IPS-18c (cell line): ENCODE measurements around the gene SLC13A1.

ENCODE experiments used
- H3K4me3 ChIP-seq: 2 replicates; pipeline ENCODE4 v1.7.0; 2013; ENCODE audit warnings: low read depth, mild to moderate bottlenecking, low read length, moderate library complexity; ENCODE audit not compliant: insufficient read depth
- H3K9me3 ChIP-seq: one replicate; pipeline ENCODE4 v1.6.1; 2013; ENCODE audit warnings: mild to moderate bottlenecking, low read length, moderate library complexity; ENCODE audit not compliant: control insufficient read depth, insufficient read depth

The SLC13A1 gene

DNA sequence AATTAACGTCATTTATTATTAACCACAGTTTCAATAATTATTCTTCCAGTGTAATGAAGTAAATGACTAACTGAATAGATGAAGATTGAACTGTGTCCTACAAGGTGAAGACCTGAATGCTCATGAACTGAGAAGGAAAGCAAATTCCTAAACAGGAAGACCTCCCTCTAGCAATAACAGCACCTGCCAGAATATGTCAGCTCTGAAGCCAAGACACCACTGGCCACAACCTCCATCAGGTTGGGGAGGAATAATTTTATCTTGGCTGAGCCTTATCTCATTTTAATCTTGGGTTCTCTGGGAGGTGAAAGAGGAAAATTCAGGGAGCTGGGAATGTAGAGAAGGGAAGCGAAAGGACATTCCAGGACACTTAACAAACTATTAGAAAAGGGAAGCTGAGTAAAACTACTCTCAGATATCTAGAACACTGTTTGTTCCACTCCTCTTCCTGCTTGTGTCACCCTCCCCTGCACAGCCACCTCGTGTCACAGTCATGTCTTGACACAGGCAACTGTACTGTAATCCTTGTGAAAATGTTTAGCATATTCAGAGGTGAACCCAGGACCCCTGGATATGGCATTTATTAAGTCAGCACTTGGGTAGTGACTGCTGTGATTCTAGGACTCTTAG is 4.6 kb upstream of the SLC13A1 start:
- Histone ChIP-seq H3K4me3 (no peak overlapping the region), H3K9me3 (no peaks in the 10 kb centered on the region)

DNA sequence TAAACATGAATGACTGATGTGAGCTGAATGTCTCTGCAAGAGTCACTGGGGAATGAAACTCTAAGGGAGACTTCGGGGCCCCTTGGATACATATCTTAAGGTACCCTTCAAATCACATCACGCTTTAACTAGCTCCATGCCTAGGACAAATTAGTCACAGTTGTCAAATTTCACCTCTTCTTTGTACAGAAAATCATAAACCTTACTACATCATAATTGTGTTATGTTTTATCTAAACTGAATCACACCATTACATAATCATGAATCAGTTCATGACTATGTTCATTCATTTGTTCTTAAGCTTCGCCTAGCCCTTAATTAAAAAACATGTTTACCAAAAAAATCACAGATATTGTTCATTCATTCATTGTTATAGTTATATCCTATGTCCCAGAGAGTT is 2.1 kb upstream of the SLC13A1 start:
- no peak overlapping the region for H3K4me3 ChIP-seq

DNA sequence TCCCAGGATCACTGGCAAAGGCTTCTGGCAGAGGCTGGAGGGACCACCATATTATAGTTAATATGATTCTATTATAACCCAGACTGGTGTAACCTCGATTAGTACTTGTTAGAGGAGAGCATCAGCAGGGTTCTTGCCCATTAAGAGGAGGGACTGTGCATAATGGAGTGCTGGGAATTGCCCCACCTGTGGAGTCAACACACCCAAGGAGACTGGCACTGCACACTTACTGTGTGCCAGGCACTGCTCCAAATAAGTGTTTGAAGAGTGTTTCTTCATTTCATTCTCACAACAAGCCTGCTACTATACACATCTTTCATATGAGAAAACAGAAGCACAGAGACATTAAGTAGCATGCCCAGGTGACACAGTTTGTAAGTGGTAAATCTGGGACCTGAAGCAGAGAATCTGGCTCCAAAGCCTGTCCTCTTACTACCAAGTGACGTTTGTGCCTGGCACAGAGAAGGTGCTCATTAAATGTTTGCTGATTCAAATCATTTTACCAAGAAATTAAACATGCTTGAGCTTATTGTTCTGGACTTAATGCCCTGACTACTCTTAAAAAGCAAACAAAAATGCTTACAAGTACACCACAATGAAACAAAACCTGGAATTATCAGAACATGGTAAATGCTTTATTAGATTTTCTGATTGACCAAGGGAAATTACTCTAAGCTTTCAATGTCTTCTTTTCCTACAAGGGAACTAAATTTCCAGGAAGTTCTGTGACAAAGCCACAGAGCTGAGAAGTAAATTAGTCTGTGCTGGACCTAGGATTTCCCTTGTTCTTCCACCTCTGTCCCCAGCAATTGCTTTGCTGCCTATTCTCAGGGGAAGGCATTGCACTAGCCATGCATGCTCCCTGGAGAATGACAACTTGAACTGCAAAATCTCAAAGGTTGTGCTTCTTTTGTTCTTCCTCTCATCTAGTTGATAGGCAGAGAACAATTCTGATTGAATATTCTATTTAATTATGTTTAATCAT is 809 bp downstream of the SLC13A1 start:
- H3K9me3 ChIP-seq, result no peaks in the 10 kb centered on the region
- H3K4me3 ChIP-seq, result no peak overlapping the region

More for the DNA sequence above, 2.1 kb upstream of the SLC13A1 start:
- no peaks in the 10 kb centered on the region for H3K9me3 ChIP-seq

DNA sequence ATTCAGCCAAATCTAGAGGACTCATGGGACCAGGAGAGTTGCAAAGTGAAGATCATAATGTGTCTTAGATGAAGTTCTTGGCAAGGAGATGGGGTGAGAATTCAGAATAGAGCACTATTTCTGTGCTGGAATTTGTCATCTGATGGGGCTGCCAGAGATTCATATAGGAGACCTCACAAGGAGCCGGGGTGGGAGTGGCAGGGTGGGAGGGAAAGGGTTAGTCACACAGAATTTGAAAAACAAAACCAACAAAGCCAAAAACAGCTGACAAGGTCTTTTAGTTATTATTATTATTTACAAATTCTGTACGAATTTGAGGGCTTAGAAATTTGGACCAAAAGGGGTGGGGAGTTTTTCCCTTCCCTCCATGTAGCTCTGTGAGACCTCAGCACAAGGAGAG is 1.7 kb downstream of the SLC13A1 start:
- no peaks in the 10 kb centered on the region for H3K9me3 ChIP-seq
- H3K4me3 ChIP-seq, result no peak overlapping the region

DNA sequence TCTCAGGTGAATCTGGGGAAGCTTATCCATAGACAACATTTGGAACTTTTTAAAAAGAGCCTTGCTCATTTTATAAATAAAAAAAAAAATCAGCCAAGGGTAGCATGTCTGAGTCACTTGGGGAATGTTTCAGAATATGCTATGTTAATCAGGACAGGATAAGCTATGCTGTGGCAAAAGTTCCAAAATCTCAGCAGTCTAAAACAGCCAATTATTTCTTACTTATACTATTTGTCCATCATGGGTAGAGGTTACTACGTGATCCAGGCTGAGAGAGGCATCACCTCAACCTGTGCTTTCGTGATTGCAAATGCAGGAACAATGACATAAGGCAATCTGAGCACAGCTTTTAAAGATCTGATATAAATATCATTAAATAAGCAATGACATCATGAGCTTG is 6.5 kb downstream of the SLC13A1 start:
- Histone ChIP-seq H3K4me3 (no peak overlapping the region), H3K9me3 (no peaks in the 10 kb centered on the region)

DNA sequence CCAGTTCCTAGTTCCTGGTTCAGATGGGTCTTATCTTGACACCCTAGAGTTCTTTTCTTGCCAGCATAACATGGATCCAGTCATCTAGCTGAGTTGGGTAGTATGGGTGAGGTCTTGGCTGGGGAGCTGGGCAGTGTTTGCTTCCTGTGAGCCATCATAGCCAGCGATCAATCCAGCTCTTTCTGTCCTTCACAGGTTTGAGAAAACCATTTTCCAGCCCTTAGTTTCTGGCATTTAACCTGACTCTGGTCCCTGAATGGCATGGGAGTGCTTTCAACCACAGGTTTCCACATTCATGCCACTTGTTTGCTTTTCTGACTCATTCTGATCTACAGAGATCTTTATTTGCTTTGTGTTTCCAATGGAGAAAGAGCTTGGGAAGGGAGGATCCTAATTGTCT is 8.6 kb downstream of the SLC13A1 start:
- no peak overlapping the region for H3K4me3 ChIP-seq
- no peaks in the 10 kb centered on the region for H3K9me3 ChIP-seq

DNA sequence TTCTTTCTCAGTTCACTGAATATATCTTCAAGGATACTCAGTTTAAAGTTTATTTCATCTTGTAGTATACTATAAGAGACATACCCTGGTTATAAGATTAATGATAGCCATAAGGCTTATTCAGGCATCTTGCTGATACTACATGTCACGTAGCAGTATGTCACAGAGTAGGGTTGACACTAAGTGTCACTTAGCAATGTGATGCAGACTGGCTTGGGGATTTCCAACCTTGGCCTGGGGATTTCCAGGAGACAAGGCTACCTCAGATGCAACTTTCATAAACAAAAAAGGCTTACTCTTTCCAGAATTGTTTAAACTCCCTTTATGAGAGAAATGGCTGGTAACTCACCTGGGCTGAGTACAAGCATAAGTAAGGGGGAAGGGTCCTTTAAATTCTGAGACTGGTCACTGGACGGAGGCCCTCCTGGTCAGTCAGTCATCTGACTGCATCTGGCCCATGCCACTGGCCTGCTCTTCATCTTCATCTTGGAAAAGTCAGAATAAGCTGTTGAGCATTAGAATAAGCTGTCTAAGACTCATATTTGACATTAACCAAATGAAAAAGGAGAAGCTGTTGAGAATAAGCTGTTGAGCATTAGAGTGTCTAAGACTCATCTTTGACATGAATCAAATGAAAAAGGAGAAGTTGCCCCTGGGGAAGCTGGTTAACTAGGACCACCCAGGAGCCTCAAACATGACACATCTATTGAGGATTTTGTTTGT is 9.5 kb downstream of the SLC13A1 start:
- no peaks in the 10 kb centered on the region for H3K9me3 ChIP-seq
- no peak overlapping the region for H3K4me3 ChIP-seq

DNA sequence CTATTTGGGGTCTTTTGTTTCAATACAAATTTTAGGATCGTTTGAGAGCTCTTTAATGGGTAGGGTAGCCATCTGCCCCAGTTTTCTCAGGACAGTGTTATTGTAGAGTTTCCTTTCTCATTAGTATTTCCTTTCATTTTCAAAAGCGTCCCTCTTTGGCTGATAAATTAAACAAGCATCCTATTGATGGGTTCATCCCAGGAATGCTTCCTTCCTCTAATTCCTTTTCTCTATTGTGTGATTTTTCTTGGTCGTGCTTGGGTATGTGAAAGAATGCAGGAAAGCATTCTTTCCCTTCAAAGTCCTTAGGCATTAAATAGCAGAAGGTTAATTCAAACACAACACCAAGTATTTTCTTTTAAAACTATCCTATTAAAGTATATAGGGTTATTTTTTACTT is 14.0 kb downstream of the SLC13A1 start:
- H3K9me3 ChIP-seq, result no peaks in the 10 kb centered on the region

DNA sequence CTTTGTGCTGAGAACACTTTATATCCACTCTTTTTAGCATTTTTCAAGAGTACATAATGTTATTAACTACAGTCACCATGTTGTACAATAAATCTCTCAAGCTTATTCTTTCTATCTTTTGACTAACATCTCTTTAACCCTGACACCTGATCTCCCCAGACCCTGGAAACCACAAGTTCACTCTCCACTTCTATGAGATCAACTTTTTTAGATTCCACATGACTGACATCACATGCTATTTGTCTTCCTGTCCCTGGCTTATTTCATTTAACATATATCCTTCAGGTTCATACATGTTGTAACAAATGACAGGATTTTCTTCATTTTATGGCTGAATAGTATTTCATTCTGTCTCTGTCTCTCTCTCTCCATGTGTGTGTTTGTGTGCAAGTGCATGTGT is 15.5 kb downstream of the SLC13A1 start:
- Histone ChIP-seq H3K4me3 (no peak overlapping the region), H3K9me3 (no peaks in the 10 kb centered on the region)

More for the DNA sequence above, 14.0 kb downstream of the SLC13A1 start:
- no peak overlapping the region for H3K4me3 ChIP-seq

DNA sequence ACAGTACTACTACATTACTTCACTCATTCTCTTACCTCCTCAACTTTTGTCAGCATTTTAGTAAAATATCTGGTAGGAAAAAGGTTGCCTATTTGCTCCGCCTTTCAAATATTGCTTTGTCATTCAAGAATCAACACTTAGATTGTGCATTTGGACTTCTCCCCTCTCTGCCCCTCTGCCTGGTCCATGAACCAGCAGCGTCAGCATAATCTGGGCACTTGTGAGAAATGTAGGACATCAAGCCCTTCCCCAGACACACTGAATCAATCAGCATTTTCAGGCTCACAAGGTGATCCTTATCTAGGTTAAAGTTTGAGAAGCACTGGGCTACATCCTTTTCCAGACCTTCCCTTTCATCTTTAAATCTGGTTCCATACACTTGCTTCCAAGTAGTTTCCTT is 16.3 kb downstream of the SLC13A1 start:
- H3K4me3 ChIP-seq, result no peak overlapping the region
- H3K9me3 ChIP-seq, result no peaks in the 10 kb centered on the region

DNA sequence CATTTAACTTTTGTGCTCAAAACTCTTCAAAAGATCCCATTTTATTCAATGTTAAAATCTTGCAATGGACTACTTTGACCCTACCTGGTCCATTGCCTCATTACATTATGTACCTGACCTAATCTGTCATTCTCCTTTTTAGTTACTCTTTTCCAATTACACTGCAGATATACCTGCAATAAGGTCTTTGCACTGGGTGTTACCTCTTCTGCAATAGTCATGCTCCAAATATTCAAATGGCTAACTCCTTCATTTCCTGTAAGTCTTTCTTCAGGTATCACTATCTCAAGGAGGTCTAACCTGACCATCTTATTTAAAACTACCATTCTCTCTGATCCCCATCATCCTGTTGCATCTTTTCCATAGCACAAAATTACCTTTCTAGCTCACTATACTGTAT is 22.3 kb downstream of the SLC13A1 start:
- H3K4me3 ChIP-seq, result no peak overlapping the region
- H3K9me3 ChIP-seq, result no peaks in the 10 kb centered on the region

DNA sequence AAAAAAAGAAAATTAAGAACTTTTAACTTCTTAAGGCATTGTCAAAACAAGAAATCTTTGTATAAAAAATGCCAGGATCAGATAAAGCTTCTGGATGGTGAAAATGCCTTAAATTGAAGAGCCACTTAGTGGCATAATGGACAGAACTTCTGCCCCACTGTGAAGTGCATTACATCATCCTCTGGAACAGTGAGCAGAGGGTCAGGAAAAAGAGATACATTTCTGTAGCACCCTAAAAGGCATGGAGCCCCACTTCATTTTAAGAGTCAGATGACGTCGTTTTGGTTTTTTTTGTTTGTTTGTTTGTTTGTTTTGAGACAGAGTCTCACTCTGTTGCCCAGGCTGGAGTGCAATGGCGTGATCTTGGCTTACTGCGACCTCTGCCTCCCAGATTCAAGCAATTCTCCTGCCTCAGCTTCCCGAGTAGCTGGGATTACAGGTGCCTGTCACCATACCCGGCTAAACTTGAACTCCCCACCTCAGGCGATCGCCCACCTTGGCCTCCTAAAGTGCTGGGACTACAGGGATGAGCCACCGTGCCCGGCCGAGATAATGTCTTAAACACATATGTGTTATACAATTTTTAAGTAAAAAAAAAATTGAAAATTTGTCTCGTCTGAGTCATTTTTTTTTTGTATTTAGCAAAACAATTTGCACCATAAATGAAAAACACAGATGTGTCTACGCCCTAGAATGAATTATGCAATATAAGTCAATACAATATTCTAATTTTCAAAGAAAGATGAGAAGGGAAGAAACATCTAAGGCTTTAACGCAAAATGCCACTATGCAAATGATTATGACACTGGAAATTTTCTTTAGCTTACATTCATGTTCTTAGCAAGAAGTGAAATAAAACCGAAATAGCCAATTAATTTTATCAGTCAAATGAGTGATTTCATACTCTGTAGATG is 29.2 kb downstream of the SLC13A1 start:
- H3K9me3 ChIP-seq, result no peaks in the 10 kb centered on the region
- H3K4me3 ChIP-seq, result no peak overlapping the region

DNA sequence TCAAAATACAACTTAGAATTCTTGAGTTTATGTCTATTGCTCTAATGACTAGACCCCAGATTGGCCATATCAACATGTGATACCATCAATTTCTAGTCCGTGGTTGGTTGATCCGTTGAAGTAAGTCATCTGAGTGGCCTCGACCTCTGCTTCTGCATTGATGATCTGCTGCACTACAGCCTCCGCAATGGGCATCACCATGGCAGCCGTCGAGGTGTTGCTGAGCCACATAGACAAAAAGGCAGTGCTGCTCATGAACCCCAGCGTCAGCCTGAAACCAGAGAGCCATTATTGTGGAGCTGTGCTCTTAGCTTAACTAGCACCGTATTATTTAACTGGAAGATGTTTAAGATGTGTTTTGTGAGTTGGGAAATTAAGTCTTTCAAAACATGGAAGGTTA is 30.7 kb downstream of the SLC13A1 start:
- Histone ChIP-seq H3K9me3 (no peaks in the 10 kb centered on the region), H3K4me3 (no peak overlapping the region)

DNA sequence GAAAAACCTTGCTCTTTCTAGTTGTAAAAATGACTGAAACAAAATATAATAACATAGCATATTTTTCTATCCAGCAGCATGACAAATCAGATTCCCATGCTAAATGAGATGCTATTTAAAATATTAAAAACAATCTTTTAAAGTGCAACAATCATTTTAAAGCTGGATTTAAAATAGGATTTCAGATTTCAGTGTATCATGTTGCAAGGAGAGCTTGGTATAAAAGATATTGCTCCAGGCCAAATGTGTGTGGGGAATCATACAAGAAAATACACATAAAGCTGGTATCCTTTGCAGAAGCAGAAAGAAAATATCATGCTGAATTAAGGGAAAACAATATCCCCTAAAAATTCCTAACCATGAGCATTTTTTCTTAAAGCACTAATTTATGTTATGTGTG is 42.2 kb downstream of the SLC13A1 start:
- H3K9me3 ChIP-seq, result no peaks in the 10 kb centered on the region
- H3K4me3 ChIP-seq, result no peak overlapping the region

DNA sequence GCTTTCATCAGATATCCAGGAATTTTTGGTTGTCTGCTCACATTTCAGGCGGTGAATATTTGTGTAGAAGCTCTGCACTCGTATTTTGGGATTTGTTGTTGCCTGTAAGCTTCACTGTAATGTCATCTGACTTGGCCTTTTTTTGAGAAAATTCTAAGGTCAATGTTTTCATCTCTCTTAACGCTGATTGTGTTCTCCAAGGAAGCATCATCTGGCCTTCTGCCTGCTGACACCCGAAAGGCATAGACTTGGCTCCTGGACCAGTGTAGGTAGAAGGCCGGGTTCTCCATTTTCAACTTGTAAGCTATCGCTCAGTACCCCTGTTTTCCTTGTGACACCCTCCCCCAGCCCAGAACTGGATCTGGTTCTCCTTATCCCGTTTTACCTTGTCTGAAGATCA is 44.2 kb downstream of the SLC13A1 start:
- Histone ChIP-seq H3K9me3 (no peaks in the 10 kb centered on the region), H3K4me3 (no peak overlapping the region)

DNA sequence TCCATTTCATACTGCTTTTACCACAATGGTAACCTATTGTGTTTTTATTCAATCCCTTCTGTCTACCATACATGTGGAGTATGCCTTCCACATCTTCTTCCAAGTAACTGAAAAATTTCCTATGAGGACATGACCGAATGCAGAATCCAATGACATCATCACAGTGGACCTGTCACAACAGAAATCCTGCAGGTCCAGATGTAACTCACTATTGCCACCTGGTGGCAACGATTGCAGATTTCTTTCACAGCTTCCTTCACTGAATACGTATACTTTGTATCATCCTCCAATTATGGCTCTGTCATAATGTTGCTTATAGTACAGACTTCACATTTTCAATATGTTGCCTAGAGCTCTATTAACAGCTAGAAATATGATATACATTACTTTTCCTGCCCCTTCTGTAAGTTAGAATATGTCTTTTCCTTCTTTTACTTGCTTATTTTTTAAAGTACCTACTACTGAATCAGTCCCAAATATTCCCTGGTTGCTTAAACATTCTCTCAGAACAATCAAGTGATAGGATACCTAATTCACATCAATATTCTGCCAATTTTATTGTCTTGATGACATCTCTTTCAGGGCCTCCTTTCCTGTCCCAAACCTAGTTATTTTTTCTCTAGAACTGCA is 45.4 kb downstream of the SLC13A1 start:
- no peak overlapping the region for H3K4me3 ChIP-seq
- H3K9me3 ChIP-seq, result no peaks in the 10 kb centered on the region
